Stimulated activated CD8-positive, alpha-beta memory T cell treated with anti-CD3 and anti-CD28 coated beads, Interleukin-7, amount 100 ng/mL, for 1 hour (primary cell): ENCODE data around the gene DCAF8.
A peak's percentile ranks its signal among the peaks of the same experiment; 100 is the strongest.

Experiments used
- DNase-seq, 2 donors: peaks; one replicate each; pipeline ENCODE4 v3.0.0-alpha.2; 2020; ENCODE audit warnings: low read depth in 2 of 2

Gene DCAF8

DNA sequence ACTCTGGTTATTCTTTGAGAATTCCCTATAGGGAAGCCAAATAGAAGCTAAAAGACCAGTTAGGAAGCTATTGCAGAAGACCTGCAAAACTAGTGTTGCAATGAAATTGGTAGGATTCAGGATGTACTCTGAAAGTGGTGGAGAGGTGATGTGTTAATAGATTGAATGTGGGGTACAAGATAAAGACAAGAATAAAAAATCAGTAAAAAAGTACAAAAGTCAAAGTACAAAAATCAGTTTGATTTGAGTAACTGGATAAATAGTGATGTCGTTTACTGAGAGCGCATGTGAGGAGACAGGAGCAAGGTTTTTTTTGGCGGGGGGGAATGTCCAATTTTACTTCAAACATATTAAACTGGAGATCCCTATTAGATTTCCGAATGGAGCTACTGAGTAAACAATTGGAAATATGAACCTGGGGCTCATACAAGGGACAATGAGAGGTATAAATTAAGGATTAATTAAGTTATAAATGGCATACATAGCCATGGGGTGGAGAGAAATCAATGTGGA, 2.5 kb upstream of the DCAF8 start:
- DNase-seq, result no peak

GRCh38 chr1:160261556-160261892, 825 bp downstream of the DCAF8 start:
- DNase-seq, result peak; percentile 21 to 35

DNA sequence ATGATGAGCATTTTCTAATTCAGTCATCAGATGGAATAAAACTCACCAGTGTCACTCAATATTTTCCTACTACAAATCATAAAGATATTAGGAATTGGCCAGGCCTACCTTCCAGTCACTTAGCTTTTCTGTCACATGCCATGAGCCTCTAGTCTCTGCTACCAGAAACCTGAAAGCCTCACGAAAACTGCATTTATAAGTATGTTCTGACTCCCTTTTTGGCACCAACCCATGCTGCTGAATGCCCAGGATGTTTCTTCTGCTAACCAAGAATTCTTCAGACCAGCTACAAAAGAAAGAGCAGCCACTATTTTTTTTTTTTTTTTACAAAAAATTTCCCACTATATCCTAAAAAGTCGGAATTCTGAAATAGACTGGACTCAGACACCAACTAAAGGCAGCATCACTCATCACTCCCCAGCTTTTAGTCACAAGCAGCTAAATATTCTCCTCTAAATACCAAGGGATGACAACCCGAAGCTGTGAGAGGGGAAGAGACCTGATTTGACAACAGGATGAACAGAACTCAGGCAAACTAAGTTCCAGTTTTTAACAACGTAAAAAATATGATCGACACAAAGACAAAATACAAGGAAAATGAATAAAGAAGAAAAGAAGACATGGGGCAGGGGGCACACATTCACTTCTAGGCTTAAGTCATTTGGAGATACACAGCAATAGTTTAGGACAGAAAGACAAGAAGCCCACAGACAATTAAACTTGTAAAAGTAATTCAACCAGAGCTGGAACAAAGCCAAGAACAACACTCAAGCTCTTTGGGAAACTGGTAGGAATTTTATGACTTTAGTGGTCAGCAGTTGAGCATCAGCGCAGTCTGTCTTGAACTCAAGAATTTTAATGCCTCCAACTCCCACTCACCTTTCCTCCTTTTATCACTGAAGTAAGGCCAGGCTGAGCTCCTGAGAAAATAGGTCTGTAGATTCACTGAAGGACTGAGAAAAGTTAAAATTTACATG, 1.7 kb downstream of the DCAF8 start:
- no peak for DNase-seq

DNA sequence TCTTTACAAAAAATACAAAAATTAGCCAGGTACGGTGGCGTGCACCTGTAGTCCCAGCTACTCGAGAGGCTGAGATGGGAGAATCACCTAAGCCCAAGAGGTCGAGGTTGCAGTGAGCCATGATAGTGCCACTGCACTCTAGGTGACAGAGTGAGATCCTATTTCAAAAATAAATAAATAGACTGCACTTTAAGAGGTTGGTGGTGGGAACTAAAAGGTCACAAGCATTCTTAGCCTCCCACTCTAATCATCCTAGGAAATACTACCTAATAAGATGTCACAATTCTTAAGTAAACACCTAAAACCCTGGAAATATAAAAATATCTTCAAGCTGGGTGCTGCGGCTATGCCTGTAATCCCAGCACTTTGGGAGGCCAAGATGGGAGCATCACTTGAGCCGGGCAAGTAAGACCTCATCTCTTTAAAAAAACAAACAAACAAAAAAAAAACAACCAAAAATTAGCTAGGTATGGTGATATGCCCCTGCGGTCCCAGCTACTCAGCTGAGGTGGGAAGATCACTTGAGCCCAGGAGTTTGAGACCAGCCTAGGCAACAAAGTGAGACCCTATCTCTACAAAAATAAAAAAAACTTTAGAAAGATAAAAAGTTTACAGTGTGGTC, 4.1 kb downstream of the DCAF8 start:
- no peak for DNase-seq

DNA sequence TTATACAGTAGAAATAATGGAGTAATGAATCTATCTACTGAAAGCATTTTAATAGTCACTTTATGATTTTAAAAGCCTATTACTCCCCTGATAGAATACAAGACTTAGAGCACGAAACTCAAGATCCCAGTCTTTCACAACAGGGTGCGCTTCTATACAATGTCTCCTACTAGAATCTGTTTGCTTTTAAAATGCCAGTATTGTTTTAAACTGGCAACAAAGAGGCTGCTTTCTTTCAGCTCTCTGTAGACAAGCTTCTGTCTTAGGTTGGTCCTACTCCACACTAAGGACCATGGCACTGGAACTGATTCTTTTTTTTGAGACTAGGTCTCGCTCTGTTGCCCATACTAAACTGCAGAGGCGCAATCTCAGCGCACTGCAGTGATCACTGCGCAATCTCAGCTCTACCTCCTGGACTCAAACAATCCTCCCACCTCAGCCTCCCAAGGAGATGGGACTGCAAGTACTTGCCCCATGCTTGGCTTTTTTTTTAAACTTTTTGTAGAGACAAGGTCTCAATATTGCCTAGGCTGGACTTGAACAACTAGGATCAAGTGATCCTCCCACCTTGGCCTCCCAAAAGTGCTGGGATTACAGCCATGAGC, 4.8 kb downstream of the DCAF8 start:
- DNase-seq, result no peak

DNA sequence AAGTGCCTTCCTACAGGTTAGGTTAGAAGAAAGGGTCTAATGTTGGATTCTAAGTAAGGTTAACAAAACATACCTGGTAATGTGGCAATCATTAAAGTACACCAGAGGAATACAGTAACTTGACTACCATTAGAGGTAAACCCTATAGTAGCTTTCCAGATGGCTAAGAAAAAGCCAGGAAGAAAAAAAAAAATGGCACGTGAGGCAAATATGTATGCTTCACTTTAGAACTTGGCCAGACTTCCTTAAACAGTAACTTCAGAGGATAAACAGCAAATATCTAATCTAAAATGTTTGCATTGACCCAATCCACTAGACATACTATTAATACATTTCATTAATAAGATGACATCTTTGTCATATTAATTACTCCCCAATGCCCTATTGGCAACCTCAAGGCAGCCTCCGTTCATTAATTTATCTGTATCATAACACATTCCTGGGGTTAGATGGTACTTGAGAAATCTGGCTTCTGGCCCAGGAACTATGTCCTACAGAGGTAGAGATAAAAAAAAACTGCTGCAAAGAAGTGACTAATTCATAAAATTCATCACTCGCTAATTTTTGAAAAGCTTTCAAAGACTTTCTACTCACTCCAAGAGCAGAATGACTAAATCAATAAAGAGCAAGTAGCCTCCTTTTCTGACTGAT, 5.8 kb downstream of the DCAF8 start:
- no peak for DNase-seq

DNA sequence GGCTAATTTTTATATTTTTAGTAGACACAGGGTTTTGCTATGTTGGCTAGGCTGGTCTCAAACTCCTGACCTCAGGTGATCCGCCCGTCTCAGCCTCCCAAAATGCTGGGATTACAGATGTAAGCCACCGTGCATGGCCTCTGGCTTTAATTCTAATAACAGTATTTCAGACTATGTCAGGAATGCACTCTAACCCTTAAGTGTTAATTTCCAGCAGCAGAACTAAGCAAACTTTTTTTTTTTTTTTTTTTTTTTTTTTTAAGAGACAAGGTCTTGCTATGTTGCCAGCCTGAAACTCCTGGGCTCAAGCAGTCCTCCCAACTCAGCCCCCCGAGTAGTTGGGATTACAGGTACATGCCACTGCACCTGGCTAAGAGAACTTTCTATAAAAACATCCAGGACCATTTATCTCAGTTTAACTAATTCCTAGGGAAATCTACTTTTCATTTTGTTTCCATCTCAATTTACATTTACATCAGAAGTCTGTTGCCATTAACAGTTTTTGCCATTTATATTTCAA, 6.5 kb downstream of the DCAF8 start:
- DNase-seq, result no peak

GRCh38 chr1:160251687-160252526, 10.4 kb downstream of the DCAF8 start:
- DNase-seq, result peak in 1 of 2 donors; percentile 5

DNA sequence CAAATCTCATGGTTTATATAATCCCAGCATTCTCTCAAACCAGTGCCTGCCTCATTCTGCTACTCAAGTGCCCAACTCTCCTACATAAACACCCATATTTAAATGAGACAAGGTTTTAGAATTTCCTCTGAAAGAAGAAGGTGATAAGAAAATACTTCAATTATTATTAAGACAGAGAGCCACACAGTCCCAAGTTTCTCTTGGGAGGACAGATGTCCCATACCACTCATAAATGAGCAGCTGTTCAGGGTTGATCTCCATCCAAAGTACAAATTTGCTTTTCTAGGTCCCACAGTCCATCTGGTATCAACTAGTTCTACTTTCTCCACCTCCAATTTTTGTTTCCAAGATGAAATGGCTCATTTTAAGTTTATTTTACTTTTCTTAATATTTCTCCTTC, 11.3 kb downstream of the DCAF8 start:
- DNase-seq, result no peak

- DNase-seq, result no peak
These were observed 15.3 kb downstream of the DCAF8 start for GRCh38 chr1:160247053-160247452.

DNA sequence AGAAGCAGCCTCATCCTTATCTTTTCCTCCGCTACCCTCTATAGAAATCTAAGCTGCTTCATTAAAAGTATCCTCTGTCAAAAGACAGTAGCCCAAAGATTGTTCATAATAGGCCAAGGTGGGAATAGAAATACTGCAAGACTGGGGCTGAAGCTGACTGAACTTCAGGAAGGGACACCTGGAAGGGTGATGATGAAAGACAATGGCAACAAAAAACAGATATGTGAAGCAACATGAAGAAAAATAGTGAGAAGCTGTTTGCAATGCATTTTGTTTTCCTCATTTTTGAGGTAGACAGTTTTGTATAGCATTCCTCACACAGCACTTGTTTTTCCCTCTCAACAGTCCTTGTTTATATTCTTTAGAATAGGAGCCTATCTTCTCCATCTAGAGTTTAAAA, 16.9 kb downstream of the DCAF8 start:
- DNase-seq, result no peak

- no peak for DNase-seq
These were observed 18.1 kb downstream of the DCAF8 start for GRCh38 chr1:160244209-160244608.

DNA sequence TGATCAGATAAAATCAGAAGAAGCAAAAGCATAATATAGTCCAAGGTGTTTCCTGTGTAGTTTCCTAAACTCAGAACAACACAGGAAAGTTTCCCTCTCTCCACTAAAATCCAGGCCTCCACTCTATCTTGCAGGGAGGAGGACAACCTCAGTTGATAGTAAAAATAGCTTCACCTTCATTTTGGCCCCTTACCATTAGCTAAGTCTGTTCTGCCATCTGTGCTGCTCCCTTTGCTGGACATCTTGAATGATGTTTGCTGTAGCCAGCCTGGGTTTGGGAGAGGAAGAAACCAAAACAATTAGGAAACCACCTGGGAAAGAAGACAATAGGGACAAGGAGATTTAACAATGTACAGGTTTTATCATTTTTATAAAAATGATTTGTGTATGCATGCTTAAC, 18.6 kb downstream of the DCAF8 start:
- DNase-seq, result no peak

DNA sequence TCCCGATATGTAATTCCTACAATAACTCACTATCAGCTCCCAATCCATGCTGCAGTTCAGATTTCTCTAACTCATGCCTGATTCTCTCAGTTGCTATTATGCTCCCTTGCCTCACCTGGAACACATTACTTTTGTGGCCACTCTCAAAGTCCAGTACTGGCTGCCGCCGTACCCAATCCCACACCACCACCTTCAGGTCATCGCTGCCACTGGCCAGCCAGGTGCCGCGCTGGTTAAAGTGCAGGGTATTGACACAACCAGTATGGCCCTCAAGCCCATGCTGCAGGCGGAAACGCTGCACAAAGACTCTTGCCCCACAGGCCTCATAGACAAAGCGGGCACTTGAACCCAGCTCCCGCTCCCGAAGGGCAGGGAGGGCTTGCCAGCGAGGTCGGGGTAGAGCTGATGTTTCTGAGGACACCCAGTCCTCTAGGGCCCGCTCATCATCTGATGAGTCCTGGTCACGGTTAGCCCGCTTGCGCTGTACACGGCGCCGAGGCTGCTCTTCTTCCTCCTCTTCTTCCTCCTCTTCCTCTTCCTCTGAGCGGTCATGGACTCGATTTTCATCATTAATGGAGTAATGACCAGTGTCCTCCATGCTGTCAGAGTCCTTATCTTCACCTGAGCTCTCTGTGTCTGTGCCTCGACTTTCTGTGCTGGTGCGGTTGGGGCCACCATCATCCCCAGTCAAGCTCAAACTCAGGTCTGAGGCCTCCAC, 22.6 kb downstream of the DCAF8 start:
- no peak for DNase-seq

DNA sequence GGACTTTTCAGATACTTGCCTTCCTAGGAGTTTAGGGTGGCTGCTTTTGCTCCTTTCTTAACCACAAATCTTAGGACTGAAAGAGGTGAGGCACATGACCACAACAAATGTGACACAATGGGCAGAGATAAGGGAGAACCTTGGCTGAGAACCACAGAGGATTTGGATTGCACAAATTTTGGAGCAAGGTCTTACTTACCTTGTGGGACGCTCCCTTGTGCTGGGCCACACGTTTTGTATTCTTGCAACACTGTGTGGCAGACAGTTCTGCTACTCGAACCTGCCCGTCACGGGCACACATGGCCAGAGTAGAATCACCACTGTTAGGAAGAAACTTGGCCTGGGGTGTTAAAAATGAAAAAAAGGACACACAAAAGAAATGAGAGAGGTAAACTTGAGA, 23.9 kb downstream of the DCAF8 start:
- DNase-seq, result no peak

GRCh38 chr1:160237558-160237957, 24.8 kb downstream of the DCAF8 start:
- no peak for DNase-seq

GRCh38 chr1:160236806-160237205, 25.5 kb downstream of the DCAF8 start:
- DNase-seq, result no peak

- no peak for DNase-seq
These were observed 29.4 kb downstream of the DCAF8 start for GRCh38 chr1:160232911-160233310.

DNA sequence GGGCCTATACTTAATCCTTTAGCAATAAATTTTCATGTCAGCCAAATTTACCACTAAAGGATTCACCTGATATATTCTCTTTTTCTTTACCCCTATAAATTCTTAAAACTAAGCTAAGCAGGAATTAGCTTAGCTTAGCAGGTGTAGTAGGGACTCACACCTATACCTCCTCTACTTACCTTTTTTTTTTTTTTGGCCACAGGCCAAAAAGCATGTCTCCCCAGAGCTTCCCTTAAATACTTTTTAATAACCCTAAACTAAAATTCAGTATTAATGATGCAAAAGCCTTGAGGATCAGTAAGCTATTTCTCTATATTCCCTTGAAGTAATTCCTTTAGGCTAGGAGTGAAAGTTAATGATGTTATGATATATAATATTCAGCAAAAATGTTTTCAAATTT, 33.9 kb downstream of the DCAF8 start:
- DNase-seq, result no peak

DNA sequence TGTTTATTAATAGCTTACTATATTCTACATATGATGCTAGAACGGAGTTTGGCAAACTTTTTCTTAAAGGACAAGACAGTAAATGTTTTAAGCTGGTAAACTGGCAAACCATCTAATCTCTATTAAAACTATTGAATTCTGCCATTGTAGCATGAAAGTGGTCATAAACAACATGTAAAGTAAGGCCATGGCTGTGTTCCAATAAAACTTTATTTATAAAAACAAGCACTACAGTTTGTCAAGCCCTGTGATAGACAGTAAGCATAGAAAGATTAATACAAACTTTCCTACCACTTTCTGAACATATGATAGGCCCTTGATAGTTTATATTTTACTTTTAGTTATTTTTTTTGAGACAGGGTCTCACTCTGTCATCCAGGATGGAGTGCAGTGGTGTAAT, 34.8 kb downstream of the DCAF8 start:
- no peak for DNase-seq
